Stomach (tissue), 9 donors: ENCODE results near the gene VRK2. TPM values are rescaled to one million over a fixed set of nuclear protein-coding genes. Genes with fewer than 3 reads are reported as not detected.
"Not testable (repeated sequence)": the region's sequence is repeated elsewhere in the genome, so short reads cannot be mapped to it uniquely, and the experiment has no call there.

ENCODE experiments used
- DNase-seq, 2 donors: peaks; one replicate each; pipeline versions ENCODE4 v3.0.0 to v3.0.0-alpha.2; 2013 to 2019
- H3K27ac ChIP-seq, 5 donors: fragments of 200-600 bp in 4 of 5; sonication (generic) in 4 of 5; one replicate each; pipeline ENCODE4 v1.5.1; 2013 to 2019; ENCODE audit warnings: mild to moderate bottlenecking in 1 of 5, moderate library complexity in 1 of 5
- H3K27me3 ChIP-seq, 3 donors: fragments of 200-600 bp; sonication (generic); one replicate each; pipeline ENCODE4 v1.5.1; 2017 to 2019; ENCODE audit warnings: mixed run types in 1 of 3
- H3K36me3 ChIP-seq, 4 donors: fragments of 200-600 bp; sonication (generic); 1 replicate in 3 of 4; 2 replicates in 1 of 4; pipeline ENCODE4 v1.5.1; 2016 to 2019
- H3K4me1 ChIP-seq, 4 donors: fragments of 200-600 bp; sonication (generic); one replicate each; pipeline ENCODE4 v1.5.1; 2016 to 2019
- H3K4me3 ChIP-seq, 4 donors: fragments of 200-600 bp; sonication (generic) in 3 of 4; one replicate each; pipeline ENCODE4 v1.5.1; 2016 to 2019; ENCODE audit warnings: mild to moderate bottlenecking in 1 of 4
- H3K9me3 ChIP-seq, 4 donors: fragments of 200-600 bp; sonication (generic); one replicate each; pipeline ENCODE4 v1.5.1; 2016 to 2019
- EP300 ChIP-seq: sonication (generic); formaldehyde crosslinking; IDR thresholded peaks from one replicate; pipeline ENCODE4 v1.6.1; 2017; ENCODE audit warnings: antibody characterized with exemption
- POLR2A ChIP-seq, 4 donors: fragments of 450-650 bp; IDR thresholded peaks; one replicate each; pipeline ENCODE4 v1.6.1; 2016; ENCODE audit warnings: antibody characterized with exemption in 4 of 4, control low read depth in 2 of 4, mild to moderate bottlenecking in 1 of 4, moderate library complexity in 1 of 4
- POLR2AphosphoS5 ChIP-seq, 3 donors: sonication (generic); formaldehyde crosslinking; IDR thresholded peaks; one replicate each; pipeline ENCODE4 v1.6.1; 2016; ENCODE audit warnings: antibody characterized with exemption in 3 of 3
- WGBS, 5 donors: extraction: QIAGEN DNeasy Blood & Tissue Kit in 3 of 5; methylation state at CpG; one replicate each; pipeline versions ENCODE4 v1.1.5 to v1.1.7; 2013 to 2018; 5-methylcytosine and 5-hydroxymethylcytosine counted together
- intact Hi-C: fragments of 100-400 bp; cut with DNase I; formaldehyde crosslinking; loops from one replicate; pipeline ENCODE4 v1.15.1; 2023; ENCODE audit warnings: low total_unique reads
- polyA plus RNA-seq, 3 donors: library from polyadenylated mRNA; stranded (reverse); fragments of 200-250 nt; gene quantifications; one replicate each; pipeline ENCODE4 v1.2.3, GENCODE V29; 2013
- total RNA-seq, 5 donors: library from RNA; depleted of rRNA; stranded (reverse); fragments of >200 nt; gene quantifications; one replicate each; pipeline versions ENCODE4 v1.1.0 to v1.2.3, GENCODE V29; 2014 to 2016
- TF ChIP-seq, protein P1 (sequence below), 7 experiments: fragments of 450-650 bp in 4 of 7; fragments of 200-600 bp in 3 of 7; sonication (generic) in 3 of 7; IDR thresholded peaks; one replicate each; pipeline ENCODE4 v1.5.1; 2016 to 2019; ENCODE audit warnings: antibody characterized with exemption in 7 of 7, control low read depth in 2 of 7, mild to moderate bottlenecking in 1 of 7
- donor health status: healthy with polysubstance abuse.
- donor health status: Bipolar disorder and iron deficiency.
- donor health status: healthy.

Gene VRK2
- total and polyA plus RNA-seq, 8 donors = 10.0 to 29.9 (median 14.4) TPM

DNA sequence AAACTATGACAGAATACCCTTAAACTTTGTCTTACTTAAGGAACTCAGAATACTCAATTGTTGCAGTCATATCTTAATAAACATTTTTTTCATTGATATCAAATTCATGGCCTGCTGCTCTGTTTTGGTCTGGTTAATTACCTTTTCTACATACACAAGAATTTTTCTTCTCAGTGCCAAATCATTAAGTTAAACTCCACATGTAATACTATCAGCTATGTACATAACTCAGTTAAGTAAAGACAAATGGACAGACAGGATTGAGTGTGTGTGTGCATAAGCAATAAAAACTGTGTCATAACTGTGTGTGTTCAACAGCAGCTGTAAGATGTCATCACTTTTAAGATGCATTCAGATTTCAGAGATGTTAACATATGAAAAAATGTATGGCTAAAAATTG, 34.4 kb downstream of the VRK2 start:
- Histone ChIP-seq H3K36me3 (no peaks in the 10 kb centered on the region), H3K9me3 (no peaks in the 10 kb centered on the region), H3K4me1 (peaks cover 0 to 12% (median 2%) of the 10 kb centered on the region in 4 donors), H3K27ac (no peak overlapping the region), H3K4me3 (no peak overlapping the region), H3K27me3 (no peaks in the 10 kb centered on the region)
- TF ChIP-seq POLR2A (IDR thresholded peaks at IDR 0.05) = no peak
- TF ChIP-seq POLR2AphosphoS5 (IDR thresholded peaks at IDR 0.05) = no peak
- no peak for TF ChIP-seq EP300
- TF ChIP-seq, protein P1, sequence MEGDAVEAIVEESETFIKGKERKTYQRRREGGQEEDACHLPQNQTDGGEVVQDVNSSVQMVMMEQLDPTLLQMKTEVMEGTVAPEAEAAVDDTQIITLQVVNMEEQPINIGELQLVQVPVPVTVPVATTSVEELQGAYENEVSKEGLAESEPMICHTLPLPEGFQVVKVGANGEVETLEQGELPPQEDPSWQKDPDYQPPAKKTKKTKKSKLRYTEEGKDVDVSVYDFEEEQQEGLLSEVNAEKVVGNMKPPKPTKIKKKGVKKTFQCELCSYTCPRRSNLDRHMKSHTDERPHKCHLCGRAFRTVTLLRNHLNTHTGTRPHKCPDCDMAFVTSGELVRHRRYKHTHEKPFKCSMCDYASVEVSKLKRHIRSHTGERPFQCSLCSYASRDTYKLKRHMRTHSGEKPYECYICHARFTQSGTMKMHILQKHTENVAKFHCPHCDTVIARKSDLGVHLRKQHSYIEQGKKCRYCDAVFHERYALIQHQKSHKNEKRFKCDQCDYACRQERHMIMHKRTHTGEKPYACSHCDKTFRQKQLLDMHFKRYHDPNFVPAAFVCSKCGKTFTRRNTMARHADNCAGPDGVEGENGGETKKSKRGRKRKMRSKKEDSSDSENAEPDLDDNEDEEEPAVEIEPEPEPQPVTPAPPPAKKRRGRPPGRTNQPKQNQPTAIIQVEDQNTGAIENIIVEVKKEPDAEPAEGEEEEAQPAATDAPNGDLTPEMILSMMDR (IDR thresholded peaks at IDR 0.05) = no peak
- intact Hi-C loops = no loop called here
- peak in 1 of 2 donors; percentile 21 for DNase-seq

- Histone ChIP-seq H3K27me3 (no peaks in the 10 kb centered on the region), H3K4me3 (no peak overlapping the region), H3K9me3 (peaks cover 0 to 5% (median 1%) of the 10 kb centered on the region in 4 donors), H3K36me3 (peaks cover 18 to 47% (median 43%) of the 10 kb centered on the region in 4 donors), H3K27ac (no peak overlapping the region), H3K4me1 (peaks cover 0 to under 1% (median 0%) of the 10 kb centered on the region in 4 donors)
- TF ChIP-seq POLR2AphosphoS5 (IDR thresholded peaks at IDR 0.05) = no peak
- TF ChIP-seq, protein P1 (IDR thresholded peaks at IDR 0.05) = no peak
- no peak for TF ChIP-seq EP300
- intact Hi-C loops = no loop called here
- 79 to 90% (median 84%) methylated on average over 2 of the region's 2 CpGs for WGBS, 5 donors
- DNase-seq = no peak
Measured at GRCh38 chr2:58089081-58089480, 42.5 kb downstream of the VRK2 start.

- DNase-seq, intact Hi-C loops, H3K27ac ChIP-seq, H3K27me3 ChIP-seq, H3K4me1 ChIP-seq, H3K4me3 ChIP-seq: not testable (repeated sequence)
- Histone ChIP-seq H3K9me3 (peaks cover 0 to 16% (median 7%) of the 10 kb centered on the region in 4 donors), H3K36me3 (peaks cover 18 to 46% (median 44%) of the 10 kb centered on the region in 4 donors)
- WGBS, 5 donors = 97 to 100% (median 98%) methylated on average over 4 of the region's 4 CpGs
Measured at GRCh38 chr2:58092772-58093171, 46.2 kb downstream of the VRK2 start.

- intact Hi-C loops = no loop called here
- DNase-seq = no peak
- 60 to 79% (median 68%) methylated on average over 1 of the region's 1 CpG for WGBS, 5 donors
Measured at GRCh38 chr2:58097025-58097424, 50.4 kb downstream of the VRK2 start.

More at GRCh38 chr2:58097025-58097424, 50.4 kb downstream of the VRK2 start:
- Histone ChIP-seq H3K9me3 (peaks cover 0 to 16% (median 7%) of the 10 kb centered on the region in 4 donors), H3K27ac (no peak overlapping the region), H3K27me3 (no peaks in the 10 kb centered on the region), H3K36me3 (peaks cover 7 to 15% (median 9%) of the 10 kb centered on the region in 4 donors), H3K4me3 (no peak overlapping the region), H3K4me1 (no peaks in the 10 kb centered on the region)
- TF ChIP-seq EP300 (no peak), POLR2A (IDR thresholded peaks at IDR 0.05) (no peak), POLR2AphosphoS5 (IDR thresholded peaks at IDR 0.05) (no peak)
- TF ChIP-seq, protein P1 (IDR thresholded peaks at IDR 0.05) = no peak
